NCI-H345 treated with DMSO at 0.1 percent for 48 hours (cell line): ENCODE results near the gene SNX2.
"Not testable (repeated sequence)": the region's sequence is repeated elsewhere in the genome, so short reads cannot be mapped to it uniquely, and the experiment has no call there.

Experiments used
- DNase-seq: peaks from one replicate; lab custom pipeline; 2025; ENCODE audit not compliant: unreplicated experiment; lab: John Stamatoyannopoulos, UW

The SNX2 gene

GRCh38 chr5:122774861-122775549, at the start of gene SNX2:
Gene SNX2 (plus strand): TSS chr5:122775080. CDS start chr5:122775104, 24 bp downstream.
- DNase-seq: peak; percentile 57

GRCh38 chr5:122727112-122727541, 47.8 kb upstream of the SNX2 start:
- no peak for DNase-seq

GRCh38 chr5:122730037-122730436, 44.8 kb upstream of the SNX2 start:
- DNase-seq: no peak

- DNase-seq: no peak
Measured at GRCh38 chr5:122730456-122730855, 44.4 kb upstream of the SNX2 start.

- DNase-seq: no peak
Measured at GRCh38 chr5:122736086-122736845, 38.6 kb upstream of the SNX2 start.

- DNase-seq: no peak
Measured at GRCh38 chr5:122738088-122738487, 36.8 kb upstream of the SNX2 start.

GRCh38 chr5:122741681-122742080, 33.2 kb upstream of the SNX2 start:
- DNase-seq: no peak

GRCh38 chr5:122743261-122743660, 31.6 kb upstream of the SNX2 start:
- DNase-seq: no peak

- DNase-seq: no peak
Measured at GRCh38 chr5:122745597-122745996, 29.3 kb upstream of the SNX2 start.

- no peak for DNase-seq
Measured at GRCh38 chr5:122749886-122750285, 25.0 kb upstream of the SNX2 start.

GRCh38 chr5:122751293-122751782, 23.5 kb upstream of the SNX2 start:
- no peak for DNase-seq

GRCh38 chr5:122753500-122753899, 21.4 kb upstream of the SNX2 start:
- no peak for DNase-seq

- no peak for DNase-seq
Measured at GRCh38 chr5:122755783-122756182, 19.1 kb upstream of the SNX2 start.

GRCh38 chr5:122756264-122756911, 18.5 kb upstream of the SNX2 start:
- no peak for DNase-seq

GRCh38 chr5:122757285-122757684, 17.6 kb upstream of the SNX2 start:
- DNase-seq: no peak

- DNase-seq: no peak
Measured at GRCh38 chr5:122759241-122760070, 15.4 kb upstream of the SNX2 start.

GRCh38 chr5:122760236-122760635, 14.6 kb upstream of the SNX2 start:
- DNase-seq: no peak

GRCh38 chr5:122761115-122761514, 13.8 kb upstream of the SNX2 start:
- no peak for DNase-seq

GRCh38 chr5:122761896-122762295, 13.0 kb upstream of the SNX2 start:
- DNase-seq: not testable (repeated sequence)

- no peak for DNase-seq
Measured at GRCh38 chr5:122766130-122766529, 8.8 kb upstream of the SNX2 start.

GRCh38 chr5:122770477-122770876, 4.4 kb upstream of the SNX2 start:
- no peak for DNase-seq
